AG04450 (cell line): ENCODE results near the gene LSS. TPM values are rescaled to one million over a fixed set of nuclear protein-coding genes. Genes with fewer than 3 reads are reported as not detected.

Source experiments
- CTCF ChIA-PET: fragments of 300-600, 350-600 bp; formaldehyde crosslinking; extraction: SDS; loops from one replicate; lab custom pipeline; 2022; ENCODE audit warnings: antibody characterized with exemption, inconsistent platforms; lab: Charles Lee
- POLR2A ChIA-PET: fragments of 350-600 bp; formaldehyde crosslinking; extraction: SDS; loops from one replicate; lab custom pipeline; 2021; ENCODE audit warnings: antibody characterized with exemption, inconsistent platforms; lab: Yijun Ruan, JAX
- DNase-seq: peaks from one replicate; pipeline ENCODE4 v3.0.0-alpha.2; 2011; ENCODE audit warnings: low read depth, low spot score
- H3K27ac ChIP-seq: one replicate; pipeline ENCODE4 v1.5.1; 2012; ENCODE audit warnings: low read depth, low read length, control low read depth
- H3K27me3 ChIP-seq: one replicate; pipeline ENCODE4 v1.6.0; 2012; ENCODE audit warnings: low read length; ENCODE audit not compliant: control insufficient read depth, insufficient read depth
- H3K4me3 ChIP-seq: 2 replicates; pipeline ENCODE4 v1.5.1; 2011; ENCODE audit warnings: mild to moderate bottlenecking, low read depth, low read length, control low read depth
- H3K9me3 ChIP-seq: 2 replicates; pipeline ENCODE4 v1.5.1; 2012; ENCODE audit warnings: low read length; ENCODE audit not compliant: control insufficient read depth, insufficient read depth
- polyA plus RNA-seq: library from polyadenylated mRNA; depleted of rRNA; stranded (reverse); fragments of >200 nt; gene quantifications from 2 replicates; pipeline ENCODE4 v1.2.3, GENCODE V29; 2011
- TF ChIP-seq, protein P1 (sequence below): IDR thresholded peaks from 2 replicates; pipeline ENCODE4 v1.5.1; 2011; ENCODE audit warnings: low read depth, low read length, control low read depth, inconsistent platforms

The LSS gene
- polyA plus RNA-seq, 1 experiment, result 49.0 TPM

DNA sequence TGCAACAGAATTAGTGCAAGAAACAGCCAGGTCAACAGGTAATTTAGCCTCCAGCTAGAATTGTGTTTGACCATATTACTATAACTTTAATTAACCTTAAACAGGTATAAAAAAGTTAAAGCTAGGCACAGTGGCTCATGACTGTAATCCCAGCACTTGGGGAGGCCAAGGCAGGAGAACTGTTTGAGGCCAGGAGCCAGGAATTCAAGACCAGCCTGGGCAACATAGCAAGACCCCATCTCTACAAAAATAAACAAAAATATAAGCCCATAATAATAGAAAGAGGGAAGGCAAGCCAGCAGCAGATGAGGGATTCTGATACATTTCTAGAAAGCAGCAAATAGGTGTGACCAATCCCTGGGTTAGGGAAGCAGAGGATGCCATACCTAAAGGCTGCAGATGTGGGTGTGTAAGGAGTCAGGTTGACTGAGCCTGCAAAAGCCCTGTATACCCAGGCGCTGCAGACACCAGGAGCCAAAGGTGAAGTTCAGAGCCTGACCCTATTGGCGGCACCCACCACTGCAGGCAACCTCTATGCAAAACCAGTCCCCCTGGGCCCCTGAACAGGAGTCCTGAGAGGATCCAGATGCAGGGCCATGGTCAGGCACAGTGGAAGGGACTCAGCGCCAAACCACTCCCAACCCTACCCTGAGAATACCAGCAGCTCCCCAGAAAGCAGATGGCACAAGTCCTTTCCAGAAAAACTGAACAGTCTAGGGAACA lies 19.3 kb upstream of the LSS start:
- ChIA-PET POLR2A (interaction anchor here (0.5 kb wide), 1 partner anchor 198 kb away, joined by 3 read pairs; no protein-coding TSS in a partner anchor), CTCF (no interaction called here)
- Histone ChIP-seq H3K4me3 (no peak overlapping the region), H3K9me3 (no peaks in the 10 kb centered on the region), H3K27ac (no peak overlapping the region), H3K27me3 (no peaks in the 10 kb centered on the region)
- TF ChIP-seq, protein P1, sequence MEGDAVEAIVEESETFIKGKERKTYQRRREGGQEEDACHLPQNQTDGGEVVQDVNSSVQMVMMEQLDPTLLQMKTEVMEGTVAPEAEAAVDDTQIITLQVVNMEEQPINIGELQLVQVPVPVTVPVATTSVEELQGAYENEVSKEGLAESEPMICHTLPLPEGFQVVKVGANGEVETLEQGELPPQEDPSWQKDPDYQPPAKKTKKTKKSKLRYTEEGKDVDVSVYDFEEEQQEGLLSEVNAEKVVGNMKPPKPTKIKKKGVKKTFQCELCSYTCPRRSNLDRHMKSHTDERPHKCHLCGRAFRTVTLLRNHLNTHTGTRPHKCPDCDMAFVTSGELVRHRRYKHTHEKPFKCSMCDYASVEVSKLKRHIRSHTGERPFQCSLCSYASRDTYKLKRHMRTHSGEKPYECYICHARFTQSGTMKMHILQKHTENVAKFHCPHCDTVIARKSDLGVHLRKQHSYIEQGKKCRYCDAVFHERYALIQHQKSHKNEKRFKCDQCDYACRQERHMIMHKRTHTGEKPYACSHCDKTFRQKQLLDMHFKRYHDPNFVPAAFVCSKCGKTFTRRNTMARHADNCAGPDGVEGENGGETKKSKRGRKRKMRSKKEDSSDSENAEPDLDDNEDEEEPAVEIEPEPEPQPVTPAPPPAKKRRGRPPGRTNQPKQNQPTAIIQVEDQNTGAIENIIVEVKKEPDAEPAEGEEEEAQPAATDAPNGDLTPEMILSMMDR, result no peak
- DNase-seq, result no peak

DNA sequence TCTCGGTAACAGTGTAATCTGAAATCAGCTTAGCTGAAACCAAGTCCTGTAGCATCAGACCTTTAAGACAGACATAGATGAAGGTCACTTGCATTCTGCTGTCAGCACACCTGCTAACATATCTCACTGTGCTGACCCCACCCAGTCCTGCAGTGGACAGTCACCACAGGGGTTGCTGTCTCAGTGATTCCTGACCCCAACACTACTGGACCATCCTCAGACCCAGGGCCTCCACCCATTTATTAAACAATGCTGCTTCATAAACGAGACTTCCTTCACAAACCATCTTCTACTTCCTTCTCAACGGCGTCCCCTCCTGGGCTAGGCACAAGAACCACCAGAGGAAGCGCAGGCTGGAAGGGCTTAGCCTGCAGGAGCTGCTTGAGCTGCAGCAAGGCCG lies 17.8 kb upstream of the LSS start:
- ChIA-PET CTCF (no interaction called here), POLR2A (no interaction called here)
- TF ChIP-seq, protein P1, result no peak
- Histone ChIP-seq H3K4me3 (no peak overlapping the region), H3K27ac (no peak overlapping the region), H3K27me3 (no peaks in the 10 kb centered on the region), H3K9me3 (no peaks in the 10 kb centered on the region)
- DNase-seq, result no peak

DNA sequence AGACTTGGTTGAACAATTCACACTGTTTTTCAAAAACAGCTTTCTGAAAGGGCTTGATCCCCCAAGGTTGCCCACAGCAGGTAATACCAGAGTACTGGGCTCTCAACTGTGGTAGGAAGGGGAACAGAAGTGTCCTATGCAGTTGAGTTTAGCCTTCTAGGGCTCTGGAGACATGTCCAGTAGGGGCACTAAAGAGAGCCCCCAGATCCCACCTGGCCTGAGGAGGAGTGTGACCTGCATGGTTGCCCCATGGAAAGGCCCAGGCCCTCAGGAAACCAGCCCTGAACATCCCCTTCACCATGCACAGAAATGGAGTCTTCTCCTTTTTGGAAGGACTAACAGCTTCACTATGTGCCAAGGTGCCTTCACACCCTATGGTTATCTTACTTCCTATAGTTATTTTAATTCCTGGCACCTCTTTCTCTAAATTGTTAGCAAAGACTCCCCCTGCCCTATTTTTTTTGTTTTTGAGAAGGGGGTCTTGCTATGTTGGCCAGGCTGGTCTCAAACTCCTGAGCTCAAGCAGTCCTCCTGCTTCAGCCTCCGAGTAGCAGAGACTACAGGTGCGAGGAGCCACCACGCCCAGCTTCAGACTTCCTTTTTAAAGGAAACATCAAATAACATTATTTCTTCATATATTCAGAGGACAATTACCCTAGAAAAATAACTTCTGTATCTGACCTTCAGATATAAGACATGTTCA lies 16.8 kb upstream of the LSS start:
- no peak overlapping the region for H3K4me3 ChIP-seq
- H3K27ac ChIP-seq, result no peak overlapping the region
- ChIA-PET POLR2A (no interaction called here), CTCF (no interaction called here)
- no peak for DNase-seq
- H3K9me3 ChIP-seq, result no peaks in the 10 kb centered on the region
- H3K27me3 ChIP-seq, result no peaks in the 10 kb centered on the region
- TF ChIP-seq, protein P1, result no peak

DNA sequence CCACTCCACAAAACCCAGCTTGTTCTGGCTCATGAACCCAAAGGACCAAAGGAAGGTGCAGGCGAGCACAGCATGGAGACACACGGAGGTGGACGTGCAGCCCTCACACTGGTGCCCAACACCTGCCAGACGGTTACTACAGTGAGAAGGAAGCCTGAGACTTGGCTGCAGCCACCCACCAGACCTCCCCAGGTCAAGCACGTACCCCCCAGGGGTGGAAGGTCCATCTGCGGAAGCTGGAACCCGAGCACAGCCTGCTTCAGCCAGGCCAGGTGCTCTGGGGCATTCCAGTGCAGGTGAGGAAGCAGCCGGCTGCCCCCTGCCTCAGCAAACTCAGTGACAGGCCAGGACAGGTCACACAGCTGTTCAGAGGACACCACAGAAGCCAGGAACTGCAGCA lies 16.0 kb upstream of the LSS start:
- Histone ChIP-seq H3K4me3 (no peak overlapping the region), H3K27me3 (no peaks in the 10 kb centered on the region), H3K9me3 (no peaks in the 10 kb centered on the region), H3K27ac (no peak overlapping the region)
- no peak for DNase-seq
- CTCF ChIA-PET, result interaction anchor here (1.5 kb wide), 1 partner anchor 101 kb away, joined by 5 read pairs; no protein-coding TSS in a partner anchor
- POLR2A ChIA-PET, result no interaction called here
- TF ChIP-seq, protein P1, result no peak

DNA sequence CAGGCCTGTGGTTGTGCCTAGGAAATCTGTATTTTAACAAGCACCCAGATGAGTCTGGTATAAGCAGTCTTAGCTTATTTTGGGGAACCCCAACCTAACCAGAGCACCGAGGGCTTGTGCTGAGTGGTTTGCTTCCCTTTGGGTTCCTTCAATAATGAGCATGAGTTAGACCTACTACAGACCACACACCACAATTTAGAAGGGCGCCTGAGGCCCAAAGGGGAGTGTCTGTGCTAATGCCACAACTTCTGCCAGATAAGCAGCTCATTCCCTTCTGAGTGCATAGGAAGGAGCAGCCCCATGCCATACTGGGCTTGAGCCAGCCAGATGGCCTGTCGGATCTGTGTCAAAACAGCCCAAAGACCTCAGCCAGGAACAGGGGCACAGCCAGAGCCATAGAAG lies 15.4 kb upstream of the LSS start:
- Histone ChIP-seq H3K9me3 (no peaks in the 10 kb centered on the region), H3K4me3 (no peak overlapping the region), H3K27ac (no peak overlapping the region), H3K27me3 (no peaks in the 10 kb centered on the region)
- ChIA-PET CTCF (interaction anchor here (1.0 to 1.5 kb wide), 2 partner anchors 91 to 101 kb away, joined by 3 to 5 read pairs; no protein-coding TSS in a partner anchor), POLR2A (no interaction called here)
- TF ChIP-seq, protein P1, result no peak
- DNase-seq, result no peak
